Measurements from ENCODE around the gene P3H2. TPM values are rescaled to one million over a fixed set of nuclear protein-coding genes. Genes with fewer than 3 reads are reported as not detected.

The P3H2 gene
- total RNA-seq, 2 donors from 2014 or later = 285 to 322 TPM

DNA sequence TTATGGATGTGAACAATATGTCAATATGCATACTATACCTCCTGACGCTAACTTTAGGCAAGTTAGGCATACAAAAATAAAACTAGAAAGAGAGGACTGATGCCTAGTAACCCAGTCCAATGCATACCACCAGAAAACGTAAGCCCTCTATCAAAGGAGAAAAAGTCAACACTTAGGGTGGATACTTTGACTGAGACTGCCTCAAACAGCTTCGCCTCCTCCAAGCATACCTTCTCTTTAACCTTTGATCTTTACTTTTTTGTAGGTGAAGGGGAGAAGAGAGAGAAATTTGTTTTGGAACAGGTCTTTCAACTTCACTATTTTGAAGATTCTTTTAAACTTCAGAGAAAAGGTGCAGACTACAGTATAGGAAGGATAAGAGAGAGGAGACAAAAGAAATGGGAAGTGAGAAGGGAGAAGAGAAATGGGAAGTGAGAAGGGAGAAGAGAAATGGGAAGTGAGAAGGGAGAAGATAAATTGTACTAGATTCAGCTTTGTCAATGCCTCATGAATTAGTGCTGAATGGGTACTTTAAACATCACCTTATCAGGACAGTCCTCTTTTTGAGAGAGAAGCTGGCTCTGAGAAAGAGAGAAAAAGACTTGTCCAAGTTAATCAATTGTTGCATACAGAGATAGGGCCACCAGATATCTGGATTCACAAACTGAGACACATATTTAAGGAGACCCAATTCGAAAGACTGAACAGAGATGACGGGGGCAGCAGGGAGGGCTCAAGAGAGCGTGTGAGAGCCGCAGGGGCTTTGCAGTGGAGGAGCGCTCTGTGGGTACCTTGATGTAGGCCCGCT is 1.0 kb downstream of the P3H2 start:
- H3K4me3 Mint-ChIP-seq = peak overlapping the region; percentile 93
- H3K4me1 Mint-ChIP-seq = peaks cover 53% of the 10 kb centered on the region
- peaks cover 43% of the 10 kb centered on the region for H3K36me3 ChIP-seq (ENCODE audit: control insufficient read depth, insufficient read depth, low read length)
- peaks cover 13% of the 10 kb centered on the region for H3K27me3 Mint-ChIP-seq (ENCODE audit: insufficient read depth)
- no peak overlapping the region for H3K27ac ChIP-seq (ENCODE audit: low read depth, low read length)
- H3K27me3 ChIP-seq (ENCODE audit: control insufficient read depth, insufficient read depth, low read length, poor library complexity, severe bottlenecking) = no peaks in the 10 kb centered on the region
- H3K4me1 ChIP-seq (ENCODE audit: control insufficient read depth, insufficient read depth, low read length) = no peaks in the 10 kb centered on the region
- peak overlapping the region; percentile 92 for H3K9ac ChIP-seq (ENCODE audit: extremely low read depth, low read length, poor library complexity, severe bottlenecking)
- WGBS, 2 experiments (ENCODE audit: insufficient coverage in 1 of 2, insufficient read length in 1 of 2) = 0 to 10% methylated on average over 3 to 8 of the region's 9 CpGs
- peak overlapping the region; percentile 89 for H3K4me3 ChIP-seq (ENCODE audit: low read length)
- DNase-seq = no peak
- no peaks in the 10 kb centered on the region for H3K9me3 ChIP-seq (ENCODE audit: control insufficient read depth, low read length)
- H3K9me3 Mint-ChIP-seq = no peaks in the 10 kb centered on the region
- H3K27ac Mint-ChIP-seq = peak overlapping the region; percentile 87
- H3K36me3 Mint-ChIP-seq (ENCODE audit: low read depth) = peaks cover 24% of the 10 kb centered on the region
- no peak for TF ChIP-seq CTCF (conservative IDR thresholded peaks at IDR 0.05)

- Histone ChIP-seq H3K27me3 (ENCODE audit: control insufficient read depth, insufficient read depth, low read length, poor library complexity, severe bottlenecking) (no peaks in the 10 kb centered on the region), H3K27ac (ENCODE audit: low read depth, low read length) (no peak overlapping the region), H3K4me1 (ENCODE audit: control insufficient read depth, insufficient read depth, low read length) (no peaks in the 10 kb centered on the region), H3K9ac (ENCODE audit: extremely low read depth, low read length, poor library complexity, severe bottlenecking) (peak overlapping the region; percentile 73), H3K36me3 (ENCODE audit: control insufficient read depth, insufficient read depth, low read length) (peaks cover 49% of the 10 kb centered on the region), H3K9me3 (ENCODE audit: control insufficient read depth, low read length) (no peaks in the 10 kb centered on the region), H3K4me3 (ENCODE audit: low read length) (peak overlapping the region; percentile 89)
- WGBS, 2 experiments (ENCODE audit: insufficient coverage in 1 of 2, insufficient read length in 1 of 2) = 72 to 100% methylated on average over 2 to 3 of the region's 3 CpGs
- no peak for DNase-seq
- TF ChIP-seq CTCF (conservative IDR thresholded peaks at IDR 0.05) = no peak
- Mint-ChIP-seq H3K9me3 (peaks cover 2% of the 10 kb centered on the region), H3K4me3 (peak overlapping the region; percentile 93), H3K27me3 (ENCODE audit: insufficient read depth) (peaks cover 13% of the 10 kb centered on the region), H3K27ac (peak overlapping the region; percentile 74), H3K36me3 (ENCODE audit: low read depth) (peaks cover 31% of the 10 kb centered on the region), H3K4me1 (peaks cover 46% of the 10 kb centered on the region)
Observed at GRCh38 chr3:190118438-190118837, 2.3 kb downstream of the P3H2 start.

DNA sequence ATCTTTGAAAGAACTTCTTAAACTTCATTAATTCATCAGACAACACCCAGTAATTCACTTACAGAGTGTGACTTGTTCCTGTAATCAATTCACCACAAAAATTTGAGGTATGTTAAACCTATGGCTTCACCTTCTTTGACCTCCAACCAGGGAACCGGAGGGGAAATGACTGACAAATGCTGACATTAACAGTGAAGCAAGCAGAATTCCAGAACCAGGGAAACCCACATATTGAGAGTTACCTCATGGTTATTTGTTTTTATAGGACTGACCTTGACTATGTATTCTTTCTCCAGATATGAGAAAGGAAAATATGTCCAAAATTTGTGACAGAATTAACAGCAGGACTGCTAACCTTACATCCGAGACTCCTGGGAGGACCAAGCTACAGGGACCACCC is 2.7 kb downstream of the P3H2 start:
- DNase-seq = no peak
- Mint-ChIP-seq H3K27ac (peak overlapping the region; percentile 74), H3K4me3 (peak overlapping the region; percentile 93), H3K36me3 (ENCODE audit: low read depth) (peaks cover 35% of the 10 kb centered on the region), H3K27me3 (ENCODE audit: insufficient read depth) (peaks cover 13% of the 10 kb centered on the region), H3K4me1 (peaks cover 49% of the 10 kb centered on the region), H3K9me3 (peaks cover 3% of the 10 kb centered on the region)
- peaks cover 54% of the 10 kb centered on the region for H3K36me3 ChIP-seq (ENCODE audit: control insufficient read depth, insufficient read depth, low read length)
- no peak for TF ChIP-seq CTCF (conservative IDR thresholded peaks at IDR 0.05)
- H3K27ac ChIP-seq (ENCODE audit: low read depth, low read length) = no peak overlapping the region
- H3K27me3 ChIP-seq (ENCODE audit: control insufficient read depth, insufficient read depth, low read length, poor library complexity, severe bottlenecking) = no peaks in the 10 kb centered on the region
- H3K9ac ChIP-seq (ENCODE audit: extremely low read depth, low read length, poor library complexity, severe bottlenecking) = peak overlapping the region; percentile 73
- H3K4me3 ChIP-seq (ENCODE audit: low read length) = peak overlapping the region; percentile 89
- WGBS, 2 experiments (ENCODE audit: insufficient coverage in 1 of 2, insufficient read length in 1 of 2) = 50 to 58% methylated on average over 1 to 2 of the region's 2 CpGs
- H3K4me1 ChIP-seq (ENCODE audit: control insufficient read depth, insufficient read depth, low read length) = no peaks in the 10 kb centered on the region
- H3K9me3 ChIP-seq (ENCODE audit: control insufficient read depth, low read length) = no peaks in the 10 kb centered on the region

Data from endodermal cell (in vitro differentiated cells).